HG03432 (cell line): ENCODE data around the gene LYSMD4.
"Not testable (repeated sequence)": the region's sequence is repeated elsewhere in the genome, so short reads cannot be mapped to it uniquely, and the experiment has no call there.

ENCODE experiments used
- ATAC-seq: cut with Tn5 transposase; IDR thresholded peaks from one replicate; pipeline ENCODE4 v1.9.1; 2021; ENCODE audit warnings: mild to moderate bottlenecking, moderate library complexity; ENCODE audit not compliant: unreplicated experiment

LYSMD4 gene

DNA sequence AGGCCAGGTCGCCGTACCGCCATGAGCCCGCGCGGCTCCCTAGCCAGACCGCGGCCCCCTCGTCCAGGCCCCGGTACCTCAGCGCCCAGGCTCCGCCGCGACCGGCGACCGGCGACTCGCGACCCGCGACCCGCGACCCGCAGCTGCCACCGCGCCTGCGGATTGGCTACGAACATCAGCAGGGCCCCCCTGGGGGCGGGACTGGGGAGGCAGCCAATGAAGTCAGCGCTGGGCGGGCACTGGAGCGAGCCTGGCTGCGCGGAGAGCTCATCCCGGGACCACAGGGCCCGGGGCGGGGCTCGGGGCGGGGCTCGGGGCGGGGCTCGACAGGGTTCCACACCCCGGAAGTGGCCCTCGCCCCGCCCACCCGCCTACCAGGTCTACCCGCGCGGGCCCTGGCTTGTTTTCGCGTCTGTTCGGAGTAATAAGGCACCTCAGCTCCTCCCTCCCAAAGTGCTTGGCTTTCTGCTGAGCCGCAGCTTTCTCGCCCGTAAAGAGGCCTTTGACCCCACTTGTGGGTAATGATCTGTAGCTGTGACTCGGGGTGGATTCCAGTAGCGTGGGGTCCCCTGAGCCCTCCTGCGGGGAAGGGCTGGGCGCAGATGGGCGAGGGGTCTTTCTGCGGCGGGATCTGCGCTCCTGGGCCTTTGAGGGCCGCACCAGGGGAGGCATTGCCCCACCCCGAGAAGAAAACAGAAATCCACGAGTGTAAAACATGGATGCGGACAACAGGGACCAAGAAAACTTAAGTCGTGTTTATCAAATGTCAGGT lies at the start of gene LYSMD4:
LYSMD4 (minus strand) TSS at position 170 of the 772 bp plus-strand sequence. CDS start 1,438 bp downstream, outside the sequence.
- ATAC-seq = peak; percentile 99

DNA sequence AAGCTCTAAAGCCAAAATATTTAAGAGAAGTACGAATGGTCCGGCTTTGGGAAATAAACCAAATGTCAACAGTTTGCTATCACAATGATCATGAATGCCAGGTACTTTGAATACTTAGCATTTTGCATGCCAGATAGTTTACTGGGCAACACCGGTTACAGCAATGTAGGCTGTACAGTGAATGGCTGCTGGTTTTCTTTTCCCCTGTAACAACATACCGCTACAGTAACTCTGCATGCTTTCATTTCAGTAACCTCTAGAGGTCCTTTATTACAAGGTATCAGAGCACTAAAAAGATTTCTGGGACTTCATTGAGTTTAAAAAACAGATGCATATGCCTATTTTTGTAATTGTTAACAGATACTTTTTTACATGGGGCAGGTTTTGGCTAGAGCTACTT lies 48.8 kb upstream of the LYSMD4 start:
- not testable (repeated sequence) for ATAC-seq

DNA sequence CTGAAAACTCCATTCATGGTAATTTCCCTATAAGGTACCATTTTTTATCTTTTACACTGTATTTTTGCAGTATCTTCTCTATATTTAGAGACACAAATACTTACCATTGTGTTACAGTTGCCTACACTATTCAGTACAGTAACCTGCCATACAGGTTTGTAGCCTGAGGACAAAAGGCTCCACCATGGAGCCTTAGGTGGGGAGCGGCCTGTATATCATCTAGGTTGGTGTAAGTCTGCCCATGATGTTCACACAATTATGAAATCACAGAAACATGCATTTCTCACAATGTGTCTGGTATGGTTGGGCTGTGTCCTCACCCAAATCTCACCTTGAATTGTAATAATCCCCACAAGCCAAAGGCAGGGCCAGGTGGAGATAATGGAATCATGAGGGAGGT lies 43.9 kb upstream of the LYSMD4 start:
- no peak for ATAC-seq

DNA sequence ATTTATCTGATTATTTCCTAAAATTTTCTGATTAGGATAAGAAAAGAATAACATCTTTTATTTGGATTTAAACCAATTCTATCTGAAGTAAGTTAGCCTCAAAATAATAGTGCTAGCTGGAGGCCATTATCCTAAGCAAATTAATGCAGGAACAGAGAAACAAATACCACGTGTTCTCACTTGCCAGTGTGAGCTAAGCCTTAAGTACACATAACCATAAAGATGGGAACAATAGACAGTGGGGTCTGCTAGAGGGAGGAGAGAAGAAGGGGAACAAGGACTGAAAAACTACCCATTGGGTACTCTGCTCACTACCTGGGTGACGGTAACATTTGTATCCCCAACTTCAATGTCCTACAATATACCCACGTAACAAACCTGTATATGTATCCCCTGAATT lies 31.3 kb upstream of the LYSMD4 start:
- ATAC-seq = no peak

DNA sequence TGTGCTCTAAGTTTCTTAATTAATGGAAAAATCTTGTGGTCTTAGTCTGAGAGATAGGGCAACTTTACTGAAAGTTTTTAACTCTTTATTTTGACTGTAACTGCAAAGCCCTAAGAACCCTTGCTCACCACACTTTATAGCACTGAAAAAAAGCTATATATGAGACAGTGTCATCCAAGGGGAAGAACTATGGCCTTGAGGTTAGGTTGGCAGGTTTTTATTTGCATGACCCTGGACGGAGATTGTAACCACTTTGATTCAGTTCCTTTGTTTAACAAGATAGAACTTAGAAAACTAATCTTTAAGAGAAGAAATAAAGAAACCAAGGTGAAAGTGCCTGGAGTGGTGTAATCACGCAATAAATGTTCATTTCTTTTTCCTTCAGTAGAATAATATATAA lies 30.6 kb upstream of the LYSMD4 start:
- ATAC-seq = no peak

DNA sequence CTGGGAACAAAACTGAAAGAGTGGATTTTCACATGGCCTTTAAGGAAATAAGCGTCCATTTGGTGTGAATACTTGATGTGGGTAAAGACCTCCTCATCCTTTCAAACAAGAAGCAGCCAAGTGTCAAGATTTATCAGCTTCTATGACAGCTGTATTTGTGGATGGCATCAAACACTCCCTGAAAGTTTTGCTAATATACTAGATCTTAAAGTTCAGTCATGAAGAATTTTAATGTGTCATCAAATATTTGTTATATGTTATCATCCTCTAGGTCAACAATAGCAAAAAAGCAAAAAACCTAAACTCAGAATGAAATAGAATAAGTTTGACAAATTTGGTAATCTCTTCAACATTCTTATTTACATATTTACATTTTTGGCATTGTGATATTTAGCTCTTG lies 29.1 kb upstream of the LYSMD4 start:
- ATAC-seq = no peak

DNA sequence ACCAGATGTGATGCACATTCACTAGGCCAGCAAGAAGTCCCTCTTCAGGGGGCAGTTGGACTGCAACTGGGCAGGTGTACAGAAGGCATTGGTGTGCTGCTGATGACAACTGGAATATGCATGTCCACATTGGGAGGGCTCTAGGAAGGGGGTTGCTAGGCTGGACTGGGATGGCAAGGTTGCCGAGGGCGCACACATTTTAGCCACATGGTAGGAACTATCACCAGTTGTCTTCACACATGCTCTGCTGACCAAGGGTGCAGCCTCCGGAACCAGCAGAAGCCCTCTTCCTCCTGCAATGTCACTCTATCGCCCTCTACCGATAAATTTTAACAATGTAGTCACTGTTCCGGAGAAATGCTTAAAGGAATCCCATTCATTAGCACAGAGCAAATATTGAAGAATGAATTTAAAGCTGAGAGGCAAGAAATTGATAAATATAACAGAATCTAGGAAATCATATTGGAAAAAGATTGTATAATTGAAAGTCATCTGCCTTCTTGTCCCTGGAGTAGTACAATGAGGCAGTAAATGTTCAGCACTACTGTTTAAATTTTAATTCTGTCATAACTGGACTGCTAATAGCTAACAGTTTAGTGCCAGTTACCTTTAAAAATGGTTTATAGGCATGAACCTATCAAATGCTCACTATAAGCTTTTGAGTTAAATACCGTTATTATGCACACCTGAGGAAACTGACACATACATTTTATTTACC lies 22.6 kb upstream of the LYSMD4 start:
- peak; percentile 95 for ATAC-seq

DNA sequence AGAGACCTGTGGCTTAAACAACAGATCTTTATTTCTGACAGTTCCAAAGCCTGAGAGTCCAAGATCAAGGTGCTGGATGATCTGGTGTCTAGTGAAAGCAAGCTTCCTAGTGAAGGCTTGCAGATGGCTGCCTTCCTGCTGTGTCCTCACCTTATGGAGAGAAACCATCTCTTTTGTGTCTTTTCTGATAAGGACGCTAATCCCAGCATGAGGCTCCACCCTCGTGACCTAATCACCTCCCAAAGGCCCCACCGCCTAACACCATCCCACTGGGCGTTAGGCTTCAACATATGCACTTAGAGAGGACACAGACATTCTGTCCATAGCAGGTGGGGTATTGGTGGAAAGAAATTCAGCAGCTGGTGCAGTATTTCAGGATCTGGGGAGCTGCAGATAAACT lies 19.8 kb upstream of the LYSMD4 start:
- ATAC-seq = no peak

DNA sequence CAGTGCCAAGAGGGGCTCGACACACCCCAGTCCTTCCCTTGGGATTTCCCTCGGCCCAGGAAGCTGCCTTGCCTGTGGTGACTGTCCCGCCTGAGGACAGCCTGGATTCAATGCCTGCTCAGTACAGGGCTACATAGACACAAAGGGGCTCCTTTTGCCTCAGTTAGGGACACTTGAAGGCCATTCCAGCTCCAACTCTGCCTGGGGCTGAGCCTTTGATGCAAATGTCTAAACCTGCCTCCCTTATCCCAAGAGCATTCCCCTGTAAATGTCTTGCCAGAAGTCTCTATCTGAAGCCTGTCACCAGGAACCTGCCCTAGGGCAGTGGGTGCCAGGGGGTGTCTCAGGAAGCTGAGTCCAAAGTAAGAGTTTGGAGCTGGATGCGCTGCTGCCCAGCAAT lies 19.3 kb upstream of the LYSMD4 start:
- no peak for ATAC-seq

DNA sequence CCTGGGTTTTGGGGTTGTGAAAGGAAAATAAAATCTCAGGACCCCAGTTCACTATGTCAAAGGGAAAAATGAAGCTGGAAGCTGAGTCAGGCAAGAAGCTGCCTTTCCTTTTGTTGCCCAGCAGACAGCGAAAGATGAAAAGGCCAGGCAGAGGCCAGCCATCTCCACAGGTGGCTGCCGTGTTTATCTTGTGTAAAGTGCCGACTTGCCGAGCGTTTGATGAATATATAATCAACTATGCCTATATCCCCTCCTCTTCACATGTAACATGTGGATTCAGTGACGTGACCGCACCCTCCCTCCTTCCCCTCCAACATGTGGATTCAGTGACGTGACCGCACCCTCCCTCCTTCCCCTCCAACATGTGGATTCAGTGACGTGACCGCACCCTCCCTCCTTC lies 17.1 kb upstream of the LYSMD4 start:
- ATAC-seq = not testable (repeated sequence)

DNA sequence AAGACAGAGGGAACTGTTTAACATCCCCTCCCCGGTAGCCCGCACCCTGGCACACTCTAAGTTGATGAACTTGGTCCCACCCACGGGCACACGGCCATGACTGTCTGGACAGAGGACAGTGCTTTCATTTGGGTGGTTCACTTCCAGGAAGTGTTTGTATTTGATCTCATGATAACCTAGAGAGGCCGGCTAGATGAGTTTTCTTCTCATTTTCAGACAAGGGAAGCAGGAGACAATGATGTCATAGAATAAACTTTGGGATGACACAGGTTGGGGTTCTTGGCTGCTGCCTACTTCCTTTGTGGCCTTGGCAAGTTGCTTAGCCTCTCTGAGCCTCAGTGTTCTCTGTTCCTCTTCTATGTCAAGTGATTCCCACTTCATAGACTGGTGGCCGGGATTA lies 16.1 kb upstream of the LYSMD4 start:
- ATAC-seq = no peak

DNA sequence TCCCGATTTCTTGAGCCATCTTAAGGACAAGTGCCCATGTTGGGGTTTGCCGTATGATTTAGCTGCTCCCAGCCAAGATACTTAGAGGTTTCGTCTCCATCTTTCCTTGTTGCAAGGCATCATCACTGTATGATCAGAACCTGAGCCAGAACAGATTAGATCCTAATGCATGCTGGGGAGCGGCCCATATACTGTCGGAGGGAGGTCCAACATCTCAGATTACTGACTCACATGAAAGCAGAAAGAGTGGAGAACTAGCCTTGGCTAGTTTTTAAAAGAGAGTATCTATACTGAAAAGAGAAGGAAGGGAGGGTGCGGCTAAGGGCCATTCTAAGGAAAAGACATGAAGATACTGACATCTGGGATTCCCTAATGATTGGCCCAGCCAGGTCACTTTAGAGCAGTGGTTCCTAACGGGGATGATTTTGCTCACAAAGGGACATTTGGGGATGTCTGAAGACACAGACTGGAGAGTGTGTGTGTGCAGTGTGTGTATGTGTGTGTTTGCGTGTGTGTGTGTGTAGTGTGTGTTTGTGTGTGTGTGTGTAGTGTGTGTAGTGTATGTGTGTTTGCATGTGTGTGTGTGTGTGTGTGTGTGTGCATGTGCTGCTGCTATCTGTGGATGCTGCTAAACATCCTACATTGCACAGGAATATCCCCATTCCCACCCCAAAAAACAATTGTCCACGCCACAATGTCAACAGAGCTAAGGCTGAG lies 12.3 kb upstream of the LYSMD4 start:
- no peak for ATAC-seq

DNA sequence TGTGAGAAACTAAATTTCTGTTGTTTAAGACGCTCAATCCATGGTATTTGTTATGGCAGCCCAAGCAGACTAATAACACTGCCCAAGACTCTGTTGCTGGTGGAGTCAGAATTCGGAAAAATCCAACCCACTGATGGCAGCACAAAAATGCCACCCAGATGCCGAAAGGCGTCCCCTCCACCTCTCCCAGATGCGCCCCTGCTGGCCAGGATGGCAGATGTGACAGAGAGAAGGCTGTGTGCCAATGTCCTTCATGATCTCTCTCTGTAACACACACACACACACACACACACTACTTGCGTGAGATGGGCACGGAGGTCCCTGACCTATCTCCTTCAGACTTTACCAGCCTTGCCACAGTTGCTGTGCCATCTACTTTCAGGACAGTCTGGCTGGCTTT lies 10.9 kb upstream of the LYSMD4 start:
- no peak for ATAC-seq

DNA sequence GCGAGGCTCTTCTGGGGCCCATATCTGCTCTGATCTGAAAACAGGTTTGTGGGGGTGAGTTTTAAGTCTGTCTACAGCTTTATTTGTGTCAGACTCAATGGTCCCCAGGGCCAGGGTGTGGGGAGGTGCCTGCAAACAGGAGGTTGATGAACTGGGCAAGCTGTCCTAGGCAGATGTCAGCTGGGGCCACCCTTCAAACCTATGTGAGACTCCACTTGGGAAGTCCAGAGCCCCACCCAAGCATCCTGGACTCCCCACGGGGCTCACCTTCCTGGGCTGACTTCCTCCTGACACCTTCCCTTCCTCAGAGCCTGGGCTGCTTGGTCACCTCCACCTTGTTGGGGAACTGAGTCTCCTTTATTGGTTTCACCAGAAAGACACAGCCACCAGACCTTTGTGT lies 8.6 kb upstream of the LYSMD4 start:
- ATAC-seq = no peak

DNA sequence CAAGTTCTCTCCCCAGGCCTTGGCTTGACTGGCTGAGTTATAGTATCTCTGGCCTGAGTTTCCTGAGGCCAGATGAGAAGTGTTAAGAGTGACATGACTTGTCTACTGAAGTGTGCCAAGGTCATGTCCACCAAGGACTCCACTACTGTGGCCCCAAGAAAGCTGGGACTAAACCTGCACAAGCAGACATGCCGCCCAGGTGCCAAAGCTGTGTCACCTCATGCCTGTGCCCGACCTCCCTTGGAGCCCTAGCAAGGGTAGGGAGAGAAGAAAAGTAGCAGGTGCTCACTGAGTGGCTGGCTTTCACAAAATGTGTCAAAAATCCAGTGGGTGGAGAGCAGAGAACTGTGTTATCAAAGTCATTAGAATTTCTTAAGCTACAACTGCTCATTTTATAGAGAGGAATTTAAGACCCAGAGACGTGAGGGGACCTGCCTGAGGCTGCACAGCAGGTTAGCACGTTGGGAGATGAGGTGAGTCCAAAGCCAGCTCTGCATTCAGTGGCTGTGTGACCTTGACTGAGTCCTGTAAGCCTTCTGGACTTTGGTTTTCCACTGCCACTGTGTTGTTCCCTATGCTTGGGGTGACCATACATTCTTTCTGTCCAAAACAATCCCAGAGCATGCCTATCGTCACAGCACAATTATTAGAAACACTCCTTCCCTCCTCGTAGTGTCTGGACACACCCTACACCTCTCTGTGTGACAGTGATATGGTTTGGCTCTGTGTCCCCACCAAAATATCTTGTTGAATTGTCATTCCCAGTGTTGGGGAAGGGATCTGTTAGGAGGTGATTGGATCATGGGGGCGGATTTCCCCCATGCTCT lies 5.0 kb upstream of the LYSMD4 start:
- no peak for ATAC-seq

DNA sequence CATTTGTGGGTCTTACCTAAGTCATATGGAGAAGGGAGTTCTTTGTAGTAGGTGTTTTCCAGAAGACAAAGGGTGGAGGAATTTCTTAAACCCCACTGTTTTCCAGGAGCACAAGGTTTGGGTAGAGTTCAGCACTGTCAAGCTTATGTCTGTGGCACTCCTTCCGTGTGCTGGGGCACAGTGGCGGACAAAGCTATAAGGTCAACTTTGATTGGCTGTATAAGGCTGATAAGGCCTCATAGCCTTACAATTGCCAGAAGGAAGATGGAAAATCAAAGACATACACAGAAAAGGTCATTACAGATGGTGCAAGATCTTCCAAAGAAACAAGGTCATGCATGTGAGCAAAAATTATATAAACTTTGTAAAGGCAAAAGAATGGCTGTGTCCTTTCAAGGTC lies 3.5 kb upstream of the LYSMD4 start:
- ATAC-seq = no peak

DNA sequence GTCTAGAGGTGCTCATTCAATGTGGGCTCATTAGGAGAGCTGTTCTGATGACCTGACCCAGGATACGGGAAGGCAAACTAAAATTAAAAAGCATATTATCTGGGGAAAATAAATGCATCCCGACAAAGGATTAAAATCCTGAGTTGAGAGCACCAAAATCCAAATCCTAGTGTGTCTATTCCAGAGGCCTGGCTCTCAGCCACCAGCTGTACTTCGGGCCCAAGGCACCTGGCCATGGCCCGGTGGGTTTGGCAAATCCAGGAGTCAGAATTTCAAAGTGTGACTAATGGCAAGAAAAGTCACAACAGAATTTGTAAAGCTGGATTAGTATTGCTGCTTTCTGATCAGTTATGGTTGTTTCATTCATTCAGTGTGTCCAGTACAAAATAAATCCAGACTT lies 2.6 kb upstream of the LYSMD4 start:
- no peak for ATAC-seq

DNA sequence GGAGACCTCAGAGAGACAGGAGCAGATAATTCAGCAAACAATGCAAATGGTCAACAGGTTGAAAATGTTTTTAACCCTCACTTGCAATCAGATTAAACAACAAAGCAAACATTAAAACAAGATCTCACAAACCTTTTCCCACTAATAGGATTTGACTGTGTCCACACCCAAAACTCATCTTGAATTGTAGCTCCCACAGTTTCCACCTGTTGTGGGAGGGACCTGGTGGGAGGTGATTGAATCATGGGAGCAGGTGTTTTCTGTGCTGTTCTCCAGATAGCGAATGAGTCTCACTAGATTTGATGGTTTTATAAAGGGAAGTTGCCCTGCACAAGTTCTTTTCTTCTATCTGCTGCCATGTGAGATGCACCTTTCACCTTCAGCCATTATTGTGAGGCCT lies 1.3 kb upstream of the LYSMD4 start:
- no peak for ATAC-seq

DNA sequence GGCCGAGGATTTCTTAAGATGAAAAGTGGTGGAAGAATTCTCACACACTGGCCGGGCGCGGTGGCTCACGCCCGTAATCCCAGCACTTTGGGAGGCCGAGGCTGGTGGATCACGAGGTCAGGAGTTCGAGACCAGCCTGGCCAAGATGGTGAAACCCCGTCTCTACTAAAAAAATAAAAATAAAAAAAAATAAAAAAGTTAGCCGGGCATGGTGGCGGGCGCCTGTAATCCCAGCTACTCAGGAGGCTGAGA lies 729 bp upstream of the LYSMD4 start:
- not testable (repeated sequence) for ATAC-seq

DNA sequence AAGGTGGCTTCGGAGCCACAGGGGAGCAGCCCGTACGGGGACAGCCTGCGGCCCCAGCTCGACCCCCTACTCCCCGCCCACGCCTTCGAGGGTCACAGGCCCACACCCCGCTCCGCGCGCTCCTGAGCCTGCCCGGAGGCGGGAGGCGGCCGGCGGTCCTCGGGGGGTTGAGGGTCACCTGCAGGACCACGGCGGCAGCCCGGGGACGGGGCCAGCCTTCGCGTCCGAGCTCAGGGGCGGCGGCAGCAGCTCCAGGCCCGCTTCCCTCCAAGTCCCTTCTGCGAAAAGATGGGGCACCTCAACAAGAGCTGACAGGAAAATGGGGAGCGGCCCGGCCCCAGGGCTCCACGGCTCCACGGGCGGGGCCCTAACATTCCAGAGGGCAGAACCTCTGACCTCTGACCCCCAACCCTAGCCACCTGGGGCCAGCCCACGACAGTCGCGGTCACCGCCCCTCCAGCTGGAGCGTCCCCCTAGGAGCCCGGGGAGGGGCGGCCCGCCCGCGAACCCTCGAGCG lies 428 bp downstream of the LYSMD4 start:
- peak; percentile 25 for ATAC-seq

DNA sequence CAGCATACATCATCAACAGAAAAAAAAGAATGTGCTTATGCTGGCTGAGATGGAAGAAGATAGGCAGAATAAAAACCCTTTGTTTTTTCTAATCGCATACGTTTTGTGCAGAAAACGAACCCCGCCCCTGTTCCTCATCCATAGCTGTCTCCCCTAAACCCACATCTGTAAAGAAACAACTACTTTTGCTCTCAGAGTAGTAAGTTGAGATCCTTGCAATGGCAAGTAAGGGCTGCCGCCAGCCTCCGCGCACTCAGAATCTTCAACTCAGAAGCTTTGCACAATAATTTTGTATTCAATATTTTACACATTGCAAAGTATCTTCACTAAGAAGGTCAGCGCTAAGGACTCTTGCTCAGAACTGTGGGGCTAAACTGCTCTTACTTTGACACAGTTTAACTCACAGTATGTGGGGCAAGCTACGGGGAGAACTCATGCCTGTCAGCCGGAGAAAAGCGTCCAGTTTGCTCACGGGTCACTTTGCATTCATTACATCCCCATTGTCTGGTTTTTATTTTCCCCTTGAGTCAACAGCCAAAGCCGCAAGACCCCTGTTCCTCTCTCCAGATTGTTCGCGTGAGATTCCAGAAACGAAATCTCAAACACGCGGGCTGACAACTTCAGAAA lies 1.0 kb downstream of the LYSMD4 start:
- no peak for ATAC-seq
